K562 (cell line): ENCODE results near the gene SLC2A13. TPM values are rescaled to one million over a fixed set of nuclear protein-coding genes. Genes with fewer than 3 reads are reported as not detected.
A peak's percentile ranks its signal among the peaks of the same experiment; 100 is the strongest.

ENCODE experiments used
- ATAC-seq: fragments of 200-7000 bp; cut with Tn5 transposase; 3 replicates; pipeline ENCODE4 v1.9.1; 2020; ENCODE audit warnings: moderate library complexity
- BruUV-seq: library from RNA; stranded (reverse); fragments of 400-500 nt; replicated peaks from 2 replicates; lab custom pipeline; 2021; lab: Mats Ljungman, UMichigan
- CTCF ChIA-PET: fragments of 300-600 bp; formaldehyde crosslinking; extraction: SDS; loops from one replicate; lab custom pipeline; 2021; ENCODE audit warnings: low intra/inter-chr PET ratio; lab: Yijun Ruan, JAX
- POLR2A ChIA-PET: fragments of 300-600, 350-650 bp; sonication (Branson Sonifier 250); formaldehyde crosslinking; extraction: SDS; loops from one replicate; lab custom pipeline; 2021; ENCODE audit warnings: antibody characterized with exemption, inconsistent platforms; lab: Yijun Ruan, JAX
- DNase-seq, 4 experiments: peaks; one replicate each; pipeline versions ENCODE4 v3.0.0 to v3.0.0-alpha.2; 2011 to 2018; ENCODE audit warnings: low spot score in 3 of 4, mixed read lengths in 3 of 4; ENCODE audit errors: extremely low read depth in 1 of 4
- FAIRE-seq: peaks from 2 replicates; lab custom pipeline; 2011; peaks lifted over from hg19 to GRCh38; lab: Jason Lieb, UNC
- H2AFZ ChIP-seq: 2 replicates; pipeline ENCODE4 v1.6.0; 2011; ENCODE audit warnings: low read depth, low read length, control low read depth, inconsistent platforms
- H3K27ac ChIP-seq: fragments of 200-600 bp; 3 replicates; pipeline ENCODE4 v1.8.0; 2011; ENCODE audit warnings: low read depth, mild to moderate bottlenecking, control low read depth, inconsistent platforms, low read length, moderate library complexity, mixed read lengths; ENCODE audit errors: extremely low read depth
- H3K27me3 ChIP-seq, 2 experiments: fragments of 300-600 bp in 1 of 2; 2 replicates in 1 of 2; 3 replicates in 1 of 2; pipeline versions ENCODE4 v1.6.0 to v1.8.0; 2011; ENCODE audit warnings: inconsistent platforms in 2 of 2, low read length in 2 of 2, mild to moderate bottlenecking in 1 of 2, mixed read lengths in 1 of 2, moderate library complexity in 1 of 2; ENCODE audit not compliant: control insufficient read depth in 2 of 2, insufficient read depth in 2 of 2
- H3K36me3 ChIP-seq: fragments of 300-600 bp; 3 replicates; pipeline ENCODE4 v1.8.0; 2011; ENCODE audit warnings: mild to moderate bottlenecking, low read length, inconsistent platforms; ENCODE audit not compliant: control insufficient read depth, insufficient read depth
- H3K4me1 ChIP-seq, 2 experiments: fragments of 200-600 bp in 1 of 2; replicated peaks in 1 of 2; 2 replicates in 1 of 2; 3 replicates in 1 of 2; pipeline versions ENCODE4 v1.5.1 to v1.8.0; 2011; ENCODE audit warnings: inconsistent platforms in 2 of 2, low read length in 2 of 2, mild to moderate bottlenecking in 1 of 2, mixed read lengths in 1 of 2, moderate library complexity in 1 of 2; ENCODE audit not compliant: control insufficient read depth in 2 of 2, insufficient read depth in 2 of 2
- H3K4me2 ChIP-seq: 2 replicates; pipeline ENCODE4 v1.6.1; 2011; ENCODE audit warnings: low read length, control low read depth, inconsistent platforms, mixed read lengths; ENCODE audit not compliant: insufficient read depth
- H3K4me3 ChIP-seq: fragments of 200-600 bp; sonication (generic), shearing (Covaris generic); 2 replicates; pipeline ENCODE4 v1.5.1; 2016; ENCODE audit warnings: control low read depth, inconsistent platforms
- H3K79me2 ChIP-seq: fragments of 200-600 bp; 3 replicates; pipeline ENCODE4 v1.8.0; 2011; ENCODE audit warnings: low read length, inconsistent platforms; ENCODE audit not compliant: control insufficient read depth, insufficient read depth
- H3K9ac ChIP-seq, 2 experiments: 2 replicates each; pipeline versions ENCODE4 v1.6.0 to v1.6.1; 2011; ENCODE audit warnings: low read depth in 2 of 2, low read length in 2 of 2, control low read depth in 1 of 2, inconsistent platforms in 1 of 2, mild to moderate bottlenecking in 1 of 2, mixed read lengths in 1 of 2; ENCODE audit not compliant: insufficient read depth in 1 of 2
- H3K9me1 ChIP-seq: one replicate; pipeline ENCODE4 v1.6.0; 2011; ENCODE audit warnings: inconsistent platforms, mild to moderate bottlenecking, low read length, moderate library complexity; ENCODE audit not compliant: control insufficient read depth, insufficient read depth
- H3K9me3 ChIP-seq: replicated peaks from 2 replicates; pipeline ENCODE4 v1.5.1; 2011; ENCODE audit warnings: low read depth, low read length, inconsistent platforms; ENCODE audit not compliant: control insufficient read depth, insufficient read depth
- H4K20me1 ChIP-seq: replicated peaks from 2 replicates; pipeline ENCODE4 v1.6.1; 2011; ENCODE audit warnings: low read length, inconsistent platforms, mixed read lengths; ENCODE audit not compliant: control insufficient read depth, insufficient read depth
- C11orf30 ChIP-seq: fragments of 450-650 bp; IDR thresholded peaks from 2 replicates; pipeline ENCODE4 v1.6.1; 2016; ENCODE audit warnings: low read depth, mild to moderate bottlenecking
- CCAR2 ChIP-seq: fragments of 200-400 bp; formaldehyde crosslinking; IDR thresholded peaks from 2 replicates; pipeline ENCODE4 v1.6.1; 2017; ENCODE audit warnings: mild to moderate bottlenecking, low read depth, low read length
- CXXC5 ChIP-seq: fragments of 250-450 bp; sonication (Bioruptor Pico); IDR thresholded peaks from 2 replicates; pipeline ENCODE4 v1.8.0; 2022; ENCODE audit warnings: inconsistent platforms, mild to moderate bottlenecking, moderate library complexity
- ESRRA ChIP-seq: fragments of 450-650 bp; IDR thresholded peaks from 2 replicates; pipeline ENCODE4 v1.6.1; 2014; ENCODE audit warnings: low read depth, mild to moderate bottlenecking, moderate library complexity, borderline replicate concordance
- HDAC1 ChIP-seq, 2 experiments: fragments of 450-650 bp; IDR thresholded peaks; 2 replicates each; pipeline ENCODE4 v1.6.1; 2016 to 2017; ENCODE audit warnings: inconsistent platforms in 1 of 2, mild to moderate bottlenecking in 1 of 2, moderate library complexity in 1 of 2
- HMBOX1 ChIP-seq: sonication (generic); IDR thresholded peaks from 2 replicates; pipeline ENCODE4 v1.6.1; 2016
- HMGN3 ChIP-seq: IDR thresholded peaks from 2 replicates; pipeline ENCODE4 v1.6.1; 2011; ENCODE audit warnings: borderline replicate concordance, low read depth, mild to moderate bottlenecking, mixed read lengths, low read length; ENCODE audit not compliant: insufficient read length; ENCODE audit errors: extremely low read depth
- MAFF ChIP-seq: IDR thresholded peaks from 2 replicates; pipeline ENCODE4 v1.6.1; 2012; ENCODE audit warnings: low read length, improper control_type of control experiment
- MAFG ChIP-seq: fragments of 450-650 bp; conservative IDR thresholded peaks from 2 replicates; pipeline ENCODE4 v1.6.1; 2016; ENCODE audit warnings: missing genetic modification characterization, missing compliant biosample characterization
- MTA3 ChIP-seq: fragments of 450-650 bp; formaldehyde crosslinking; IDR thresholded peaks from 2 replicates; pipeline ENCODE4 v1.6.1; 2017; ENCODE audit warnings: mild to moderate bottlenecking, borderline replicate concordance
- PRPF4 ChIP-seq: fragments of 200-400 bp; formaldehyde crosslinking; IDR thresholded peaks from one replicate; pipeline ENCODE4 v1.6.1; 2017; ENCODE audit warnings: low read length, low read depth, mild to moderate bottlenecking; ENCODE audit not compliant: insufficient read depth, poor library complexity, severe bottlenecking
- RNF219 ChIP-seq: fragments of 250-450 bp; sonication (Bioruptor Pico); IDR thresholded peaks from 2 replicates; pipeline ENCODE4 v1.5.0; 2022; ENCODE audit warnings: mild to moderate bottlenecking
- TAF1 ChIP-seq: IDR thresholded peaks from 2 replicates; pipeline ENCODE4 v1.6.1; 2011; ENCODE audit warnings: mild to moderate bottlenecking, low read length, moderate library complexity; ENCODE audit not compliant: insufficient read depth, control insufficient read depth, severe bottlenecking; ENCODE audit errors: extremely low read depth
- TARDBP ChIP-seq: fragments of 450-650 bp; IDR thresholded peaks from 2 replicates; pipeline ENCODE4 v1.6.1; 2016
- ZBTB11 ChIP-seq, 3 experiments: fragments of 200-800 bp in 1 of 3; fragments of 250-450 bp in 1 of 3; fragments of 450-650 bp in 1 of 3; sonication (Bioruptor Pico) in 1 of 3; sonication (Bioruptor generic) in 1 of 3; formaldehyde crosslinking in 1 of 3; IDR thresholded peaks; 2 replicates each; pipeline versions ENCODE4 v1.6.1 to v1.8.0; 2016 to 2022; ENCODE audit warnings: mild to moderate bottlenecking in 2 of 3, missing genetic modification characterization in 2 of 3, missing compliant biosample characterization in 1 of 3, moderate library complexity in 1 of 3
- ZNF184 ChIP-seq: sonication (generic); formaldehyde crosslinking; IDR thresholded peaks from 2 replicates; pipeline ENCODE4 v1.5.0; 2020; ENCODE audit warnings: missing genetic modification reagents
- ZNF316 ChIP-seq: fragments of 450-650 bp; IDR thresholded peaks from 2 replicates; pipeline ENCODE4 v1.6.1; 2016
- ZNF778 ChIP-seq: fragments of 450-650 bp; formaldehyde crosslinking; IDR thresholded peaks from 2 replicates; pipeline ENCODE4 v1.4.0; 2020; ENCODE audit warnings: mild to moderate bottlenecking, moderate library complexity
- WGBS: fragments of 100-300 bp; shearing (Covaris generic); methylation state at CpG from one replicate; pipeline ENCODE4 v1.1.6; 2016; ENCODE audit warnings: low coverage, mixed read lengths; ENCODE audit not compliant: insufficient coverage; ENCODE audit errors: missing lambda C conversion rate; 5-methylcytosine and 5-hydroxymethylcytosine counted together
- in situ Hi-C: fragments of 300-500 bp; cut with MboI; formaldehyde crosslinking; loops from 4 replicates; pipeline ENCODE4 v1.15.0; 2018; ENCODE audit warnings: inconsistent platforms, mixed read lengths
- intact Hi-C: fragments of 100-400 bp; cut with micrococcal nuclease; formaldehyde crosslinking; loops from 2 replicates; pipeline ENCODE4 v1.14.2; 2022
- polyA plus RNA-seq, 8 experiments: library from polyadenylated mRNA; depleted of rRNA in 4 of 8; stranded (reverse) in 5 of 8; unstranded in 3 of 8; fragments of >200 nt; fragmentation: Nextera tagmentation in 2 of 8; fragmentation: Illumina TruSeq in 1 of 8; extraction: Ambion mirVana in 2 of 8; extraction: Trizol in 1 of 8; gene quantifications; 2 replicates each; pipeline versions ENCODE4 v1.2.1 to v1.2.3, GENCODE V29; 2011 to 2014; ENCODE audit warnings: inconsistent platforms in 1 of 8, missing spikeins in 1 of 8
- total RNA-seq, 7 experiments: library from RNA; depleted of rRNA in 6 of 7; stranded (reverse); fragments of >200 nt in 6 of 7; fragmentation: Illumina TruSeq in 2 of 7; extraction: Trizol in 2 of 7; gene quantifications; 2 replicates each; pipeline versions ENCODE4 v1.2.1 to v1.2.3, GENCODE V29; 2011 to 2021; ENCODE audit warnings: low replicate concordance in 1 of 7

The SLC2A13 gene
- total and polyA plus RNA-seq, 9 of the 15 experiments (the other 6 are each of a cell fraction or from before 2014, with no cell fraction given) = 1.7 to 12.4 (median 9.0) TPM

GRCh38 chr12:39755478-39755877, 350.4 kb downstream of the SLC2A13 start:
- no peak overlapping the region for H3K4me2 ChIP-seq
- H3K4me1 ChIP-seq = no peaks in the 10 kb centered on the region
- H2AFZ ChIP-seq = no peak overlapping the region
- no peaks in the 10 kb centered on the region for H3K27me3 ChIP-seq
- H3K9me1 ChIP-seq = no peaks in the 10 kb centered on the region
- in situ Hi-C loops = loop anchor here (25.0 kb wide), 1 partner anchor 357 kb away; the partner anchor contains the start of gene SLC2A13
- no peaks in the 10 kb centered on the region for H3K9me3 ChIP-seq
- no peaks in the 10 kb centered on the region for H4K20me1 ChIP-seq
- no peak for ATAC-seq
- WGBS = 36% methylated on average over 2 of the region's 2 CpGs
- H3K27ac ChIP-seq = no peak overlapping the region
- no TSS peak for BruUV-seq
- H3K79me2 ChIP-seq = no peaks in the 10 kb centered on the region
- FAIRE-seq = no peak
- no peak overlapping the region for H3K9ac ChIP-seq
- ChIA-PET CTCF (no interaction called here), POLR2A (no interaction called here)
- intact Hi-C loops = no loop called here
- H3K4me3 ChIP-seq = no peak overlapping the region
- peaks cover 3% of the 10 kb centered on the region; the same call in 1 of the 3 replicates for H3K36me3 ChIP-seq
- DNase-seq = no peak
- no peak for TF ChIP-seq RNF219
- no peak for TF ChIP-seq HMBOX1
- no peak for TF ChIP-seq ZNF778 (CRISPR knock-in tag)
- no peak for TF ChIP-seq HDAC1 (IDR thresholded peaks at IDR 0.05)
- TF ChIP-seq MAFF = peak; percentile 99
- TF ChIP-seq ESRRA = no peak
- TF ChIP-seq C11orf30 = peak; percentile 92
- peak; percentile 97 for TF ChIP-seq ZNF316
- TF ChIP-seq ZBTB11 (CRISPR knock-in tag; IDR thresholded peaks at IDR 0.05) = no peak
- TF ChIP-seq CXXC5 (CRISPR knock-in tag) = no peak
- TF ChIP-seq CCAR2 = no peak
- TF ChIP-seq MTA3 = no peak
- no peak for TF ChIP-seq TARDBP
- no peak for TF ChIP-seq ZNF184 (CRISPR knock-in tag)
- TF ChIP-seq MAFG (tag) = peak; percentile 93
- TF ChIP-seq PRPF4 = no peak
- no peak for TF ChIP-seq TAF1
- TF ChIP-seq HMGN3 = no peak
